Loucy (cell line): ENCODE data around the gene RAB29.

ENCODE experiments used
- EZH2phosphoT487 ChIP-seq: fragments of 200-600 bp; IDR thresholded peaks from 2 replicates; pipeline ENCODE4 v1.6.1; 2018; ENCODE audit warnings: antibody characterized with exemption, mild to moderate bottlenecking, moderate library complexity, borderline replicate concordance
- TF ChIP-seq, protein P1 (sequence below): fragments of 200-600 bp; sonication (generic); conservative IDR thresholded peaks from 2 replicates; pipeline ENCODE4 v1.5.1; 2014; ENCODE audit warnings: mild to moderate bottlenecking, antibody characterized with exemption, low read length

DNA sequence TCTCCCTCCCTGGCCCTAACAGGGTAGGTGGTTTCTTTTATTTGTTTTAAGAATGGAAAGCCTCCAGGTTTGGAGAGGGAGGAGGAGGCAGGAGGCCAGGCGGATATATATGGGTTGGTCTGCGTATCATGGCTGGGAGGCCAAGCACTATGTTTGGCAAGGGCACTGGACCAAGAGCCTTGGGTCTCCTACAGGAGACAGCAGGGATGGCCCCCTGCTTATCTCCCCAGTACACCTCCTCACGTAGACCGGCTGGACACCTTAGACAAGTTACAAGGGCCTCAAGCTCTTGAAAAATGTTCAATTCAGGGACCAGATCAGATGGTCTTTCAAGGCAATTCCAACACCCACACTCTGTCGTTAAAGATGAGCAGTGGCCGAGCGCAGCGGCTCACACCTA, 26.8 kb upstream of the RAB29 start:
- TF ChIP-seq, protein P1, sequence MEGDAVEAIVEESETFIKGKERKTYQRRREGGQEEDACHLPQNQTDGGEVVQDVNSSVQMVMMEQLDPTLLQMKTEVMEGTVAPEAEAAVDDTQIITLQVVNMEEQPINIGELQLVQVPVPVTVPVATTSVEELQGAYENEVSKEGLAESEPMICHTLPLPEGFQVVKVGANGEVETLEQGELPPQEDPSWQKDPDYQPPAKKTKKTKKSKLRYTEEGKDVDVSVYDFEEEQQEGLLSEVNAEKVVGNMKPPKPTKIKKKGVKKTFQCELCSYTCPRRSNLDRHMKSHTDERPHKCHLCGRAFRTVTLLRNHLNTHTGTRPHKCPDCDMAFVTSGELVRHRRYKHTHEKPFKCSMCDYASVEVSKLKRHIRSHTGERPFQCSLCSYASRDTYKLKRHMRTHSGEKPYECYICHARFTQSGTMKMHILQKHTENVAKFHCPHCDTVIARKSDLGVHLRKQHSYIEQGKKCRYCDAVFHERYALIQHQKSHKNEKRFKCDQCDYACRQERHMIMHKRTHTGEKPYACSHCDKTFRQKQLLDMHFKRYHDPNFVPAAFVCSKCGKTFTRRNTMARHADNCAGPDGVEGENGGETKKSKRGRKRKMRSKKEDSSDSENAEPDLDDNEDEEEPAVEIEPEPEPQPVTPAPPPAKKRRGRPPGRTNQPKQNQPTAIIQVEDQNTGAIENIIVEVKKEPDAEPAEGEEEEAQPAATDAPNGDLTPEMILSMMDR: no peak
- no peak for TF ChIP-seq EZH2phosphoT487
